HAP-1 (cell line): ENCODE measurements around the gene SULT1C2.
"Not testable (repeated sequence)": the region's sequence is repeated elsewhere in the genome, so short reads cannot be mapped to it uniquely, and the experiment has no call there.

ENCODE experiments used
- DNase-seq, 2 experiments: peaks; one replicate each; pipeline ENCODE4 v3.0.0-alpha.2; 2016 to 2020; ENCODE audit warnings: low spot score in 2 of 2
- H3K27me3 ChIP-seq: fragments of 250-450 bp; sonication (Bioruptor Pico); 2 replicates; pipeline ENCODE4 v1.5.1; 2020; ENCODE audit warnings: low read depth, mild to moderate bottlenecking, moderate library complexity
- H3K36me3 ChIP-seq: fragments of 250-450 bp; sonication (Bioruptor Pico); replicated peaks from 2 replicates; pipeline ENCODE4 v1.5.1; 2020; ENCODE audit warnings: mild to moderate bottlenecking
- H3K4me1 ChIP-seq: fragments of 250-450 bp; sonication (Bioruptor Pico); 2 replicates; pipeline ENCODE4 v1.5.1; 2020; ENCODE audit warnings: mild to moderate bottlenecking
- H3K4me3 ChIP-seq: fragments of 250-450 bp; sonication (Bioruptor Pico); 2 replicates; pipeline ENCODE4 v1.5.1; 2020; ENCODE audit warnings: mild to moderate bottlenecking, moderate library complexity
- H3K9me3 ChIP-seq: fragments of 250-450 bp; sonication (Bioruptor Pico); 2 replicates; pipeline ENCODE4 v1.5.1; 2020; ENCODE audit warnings: mild to moderate bottlenecking, moderate library complexity
- in situ Hi-C: fragments of 300-500 bp; cut with MboI; formaldehyde crosslinking; loops from 3 replicates; pipeline ENCODE4 v1.14.3; 2020; ENCODE audit warnings: low sequenced_read_pairs, inconsistent platforms, mixed read lengths

Gene SULT1C2

GRCh38 chr2:108270768-108271506, 17.8 kb upstream of the SULT1C2 start:
- in situ Hi-C loops: no loop called here
- H3K27me3 ChIP-seq: no peaks in the 10 kb centered on the region
- no peaks in the 10 kb centered on the region for H3K36me3 ChIP-seq
- H3K4me1 ChIP-seq: no peaks in the 10 kb centered on the region
- DNase-seq: no peak
- H3K4me3 ChIP-seq: no peak overlapping the region
- no peaks in the 10 kb centered on the region for H3K9me3 ChIP-seq

- H3K9me3 ChIP-seq: no peaks in the 10 kb centered on the region
- no peaks in the 10 kb centered on the region for H3K27me3 ChIP-seq
- H3K36me3 ChIP-seq: no peaks in the 10 kb centered on the region
- no peak for DNase-seq
- H3K4me1 ChIP-seq: no peaks in the 10 kb centered on the region
- in situ Hi-C loops: no loop called here
- no peak overlapping the region for H3K4me3 ChIP-seq
Observed at GRCh38 chr2:108271691-108272253, 16.9 kb upstream of the SULT1C2 start.

GRCh38 chr2:108278631-108279030, 10.1 kb upstream of the SULT1C2 start:
- no peaks in the 10 kb centered on the region for H3K27me3 ChIP-seq
- DNase-seq: no peak
- no peaks in the 10 kb centered on the region for H3K4me1 ChIP-seq
- in situ Hi-C loops: no loop called here
- no peaks in the 10 kb centered on the region for H3K9me3 ChIP-seq
- H3K36me3 ChIP-seq: no peaks in the 10 kb centered on the region
- H3K4me3 ChIP-seq: no peak overlapping the region

- Histone ChIP-seq H3K36me3 (no peaks in the 10 kb centered on the region), H3K9me3 (no peaks in the 10 kb centered on the region), H3K27me3 (no peaks in the 10 kb centered on the region), H3K4me3 (no peak overlapping the region), H3K4me1 (no peaks in the 10 kb centered on the region)
- in situ Hi-C loops: no loop called here
- DNase-seq: no peak
Observed at GRCh38 chr2:108279468-108279867, 9.2 kb upstream of the SULT1C2 start.

GRCh38 chr2:108280466-108280865, 8.2 kb upstream of the SULT1C2 start:
- Histone ChIP-seq H3K36me3 (no peaks in the 10 kb centered on the region), H3K4me1 (no peaks in the 10 kb centered on the region), H3K27me3 (no peaks in the 10 kb centered on the region), H3K4me3 (no peak overlapping the region), H3K9me3 (no peaks in the 10 kb centered on the region)
- in situ Hi-C loops: no loop called here
- DNase-seq: no peak

- DNase-seq, H3K36me3 ChIP-seq, H3K4me3 ChIP-seq, H3K4me1 ChIP-seq, in situ Hi-C loops, H3K27me3 ChIP-seq, H3K9me3 ChIP-seq: not testable (repeated sequence)
Observed at GRCh38 chr2:108284566-108284965, 4.1 kb upstream of the SULT1C2 start.

- no peaks in the 10 kb centered on the region for H3K4me1 ChIP-seq
- no peaks in the 10 kb centered on the region for H3K36me3 ChIP-seq
- no peak for DNase-seq
- H3K4me3 ChIP-seq: no peak overlapping the region
- in situ Hi-C loops: no loop called here
- no peaks in the 10 kb centered on the region for H3K9me3 ChIP-seq
- no peaks in the 10 kb centered on the region for H3K27me3 ChIP-seq
Observed at GRCh38 chr2:108285616-108286015, 3.1 kb upstream of the SULT1C2 start.

GRCh38 chr2:108287169-108287568, 1.5 kb upstream of the SULT1C2 start:
- Histone ChIP-seq H3K27me3 (no peaks in the 10 kb centered on the region), H3K4me1 (no peaks in the 10 kb centered on the region), H3K9me3 (no peaks in the 10 kb centered on the region), H3K4me3 (no peak overlapping the region), H3K36me3 (no peaks in the 10 kb centered on the region)
- no peak for DNase-seq
- in situ Hi-C loops: no loop called here

GRCh38 chr2:108293850-108294249, 5.2 kb downstream of the SULT1C2 start:
- no peaks in the 10 kb centered on the region for H3K27me3 ChIP-seq
- no peaks in the 10 kb centered on the region for H3K4me1 ChIP-seq
- in situ Hi-C loops: no loop called here
- no peaks in the 10 kb centered on the region for H3K36me3 ChIP-seq
- H3K9me3 ChIP-seq: no peaks in the 10 kb centered on the region
- no peak for DNase-seq
- no peak overlapping the region for H3K4me3 ChIP-seq

- in situ Hi-C loops: no loop called here
- Histone ChIP-seq H3K4me3 (no peak overlapping the region), H3K9me3 (no peaks in the 10 kb centered on the region), H3K4me1 (no peaks in the 10 kb centered on the region), H3K36me3 (no peaks in the 10 kb centered on the region), H3K27me3 (no peaks in the 10 kb centered on the region)
- no peak for DNase-seq
Observed at GRCh38 chr2:108297436-108298141, 8.9 kb downstream of the SULT1C2 start.

GRCh38 chr2:108301558-108301957, 12.9 kb downstream of the SULT1C2 start:
- H3K36me3 ChIP-seq: no peaks in the 10 kb centered on the region
- no peak for DNase-seq
- in situ Hi-C loops: no loop called here
- H3K4me1 ChIP-seq: no peaks in the 10 kb centered on the region
- no peak overlapping the region for H3K4me3 ChIP-seq
- H3K9me3 ChIP-seq: no peaks in the 10 kb centered on the region
- no peaks in the 10 kb centered on the region for H3K27me3 ChIP-seq

GRCh38 chr2:108304975-108305374, 16.3 kb downstream of the SULT1C2 start:
- Histone ChIP-seq H3K36me3 (no peaks in the 10 kb centered on the region), H3K9me3 (no peaks in the 10 kb centered on the region), H3K4me3 (no peak overlapping the region), H3K4me1 (no peaks in the 10 kb centered on the region), H3K27me3 (no peaks in the 10 kb centered on the region)
- no peak for DNase-seq
- in situ Hi-C loops: no loop called here

GRCh38 chr2:108305901-108306300, 17.2 kb downstream of the SULT1C2 start:
- no peak for DNase-seq
- no peaks in the 10 kb centered on the region for H3K27me3 ChIP-seq
- in situ Hi-C loops: no loop called here

GRCh38 chr2:108309903-108310302, 21.2 kb downstream of the SULT1C2 start:
- Histone ChIP-seq H3K4me3 (no peak overlapping the region), H3K4me1 (no peaks in the 10 kb centered on the region), H3K36me3 (no peaks in the 10 kb centered on the region), H3K27me3 (no peaks in the 10 kb centered on the region), H3K9me3 (no peaks in the 10 kb centered on the region)
- DNase-seq: no peak
- in situ Hi-C loops: no loop called here

More at GRCh38 chr2:108305901-108306300, 17.2 kb downstream of the SULT1C2 start:
- Histone ChIP-seq H3K4me3 (no peak overlapping the region), H3K9me3 (no peaks in the 10 kb centered on the region), H3K4me1 (no peaks in the 10 kb centered on the region), H3K36me3 (no peaks in the 10 kb centered on the region)
